Adipose tissue (tissue), 3 donors: ENCODE measurements around the gene MIDN. TPM values are rescaled to one million over a fixed set of nuclear protein-coding genes. Genes with fewer than 3 reads are reported as not detected.
"Not testable (repeated sequence)": the region's sequence is repeated elsewhere in the genome, so short reads cannot be mapped to it uniquely, and the experiment has no call there.

Source experiments
- H3K27ac ChIP-seq: one replicate; pipeline ENCODE4 v1.5.1; 2013; ENCODE audit warnings: low read depth, low read length
- WGBS, 3 donors: extraction: QIAGEN DNeasy Blood & Tissue Kit; methylation state at CpG; one replicate each; pipeline ENCODE4 v1.1.7; 2013; 5-methylcytosine and 5-hydroxymethylcytosine counted together
- polyA plus RNA-seq, 3 donors: library from polyadenylated mRNA; stranded (reverse); fragments of 200-250 nt; gene quantifications; one replicate each; pipeline ENCODE4 v1.2.3, GENCODE V29; 2013
- donor health status: healthy with polysubstance abuse.
- donor health status: Bipolar disorder and iron deficiency.
- donor health status: healthy.

Gene MIDN
- polyA plus RNA-seq, 3 donors, result 22.8 to 95.5 (median 75.0) TPM

DNA sequence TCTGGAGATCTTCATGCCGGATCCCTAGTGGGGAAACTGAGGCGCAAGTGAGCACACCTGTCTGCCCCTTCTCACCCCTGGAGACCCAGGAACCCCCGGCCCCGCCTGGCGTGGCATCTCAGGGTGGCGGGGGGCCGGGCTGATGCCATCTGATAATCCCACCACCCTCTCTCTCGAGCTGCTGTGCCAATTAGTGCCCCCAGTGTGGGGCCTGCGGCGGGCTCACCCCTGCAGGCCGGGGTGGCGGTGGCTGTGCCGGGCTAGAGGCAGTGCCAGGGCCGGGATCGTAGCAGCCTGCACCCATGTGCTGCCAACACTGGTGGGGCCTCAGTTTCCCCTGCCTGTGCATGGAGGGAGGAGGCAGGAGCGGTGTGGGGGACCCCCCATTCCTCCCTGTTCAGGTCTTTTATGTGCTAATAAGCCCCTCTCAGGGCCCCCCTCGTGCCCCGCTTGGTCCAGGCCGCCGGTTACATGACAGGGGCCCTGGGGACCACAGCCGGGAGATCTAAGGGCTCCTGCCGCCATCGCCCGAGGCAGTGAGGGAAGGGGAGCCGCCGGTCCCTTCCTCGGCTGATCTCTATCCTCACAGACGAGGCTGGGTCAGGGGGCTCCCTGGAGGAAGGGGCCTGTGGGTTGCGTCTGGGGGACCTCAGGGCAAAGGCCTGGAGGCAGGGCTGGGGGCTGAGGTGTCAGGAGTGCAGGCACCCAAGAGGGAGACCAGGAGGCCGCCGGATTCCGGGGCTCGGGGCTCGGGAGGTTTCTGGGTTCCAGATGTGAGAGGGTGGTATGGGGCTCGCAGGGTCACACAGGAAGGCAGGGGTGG, 45.6 kb downstream of the MIDN start:
- H3K27ac ChIP-seq, result no peak overlapping the region
- 76 to 82% (median 79%) methylated on average over 32 to 35 of the region's 35 CpGs for WGBS, 3 donors

DNA sequence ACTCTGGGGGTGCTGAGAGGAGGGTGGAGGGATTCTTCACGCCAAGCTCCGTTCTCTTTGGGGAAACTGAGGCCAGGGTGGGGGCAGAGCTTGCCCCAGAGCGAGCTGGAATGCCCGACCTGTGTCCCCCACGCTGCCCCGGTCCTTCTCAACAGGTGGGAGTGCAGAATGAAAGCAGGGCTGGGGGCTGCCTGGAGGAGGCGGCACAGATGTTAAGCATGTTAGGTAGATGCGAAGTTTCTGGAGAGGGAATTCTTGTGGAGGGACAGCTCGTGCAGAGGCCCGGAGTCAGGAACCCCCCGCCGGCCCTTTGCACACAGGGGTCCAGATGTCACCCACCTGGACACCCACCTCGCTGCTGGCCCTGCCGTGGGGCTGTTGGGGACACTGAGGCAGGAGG, 46.3 kb downstream of the MIDN start:
- 60 to 80% (median 75%) methylated on average over 14 of the region's 14 CpGs for WGBS, 3 donors
- no peak overlapping the region for H3K27ac ChIP-seq

DNA sequence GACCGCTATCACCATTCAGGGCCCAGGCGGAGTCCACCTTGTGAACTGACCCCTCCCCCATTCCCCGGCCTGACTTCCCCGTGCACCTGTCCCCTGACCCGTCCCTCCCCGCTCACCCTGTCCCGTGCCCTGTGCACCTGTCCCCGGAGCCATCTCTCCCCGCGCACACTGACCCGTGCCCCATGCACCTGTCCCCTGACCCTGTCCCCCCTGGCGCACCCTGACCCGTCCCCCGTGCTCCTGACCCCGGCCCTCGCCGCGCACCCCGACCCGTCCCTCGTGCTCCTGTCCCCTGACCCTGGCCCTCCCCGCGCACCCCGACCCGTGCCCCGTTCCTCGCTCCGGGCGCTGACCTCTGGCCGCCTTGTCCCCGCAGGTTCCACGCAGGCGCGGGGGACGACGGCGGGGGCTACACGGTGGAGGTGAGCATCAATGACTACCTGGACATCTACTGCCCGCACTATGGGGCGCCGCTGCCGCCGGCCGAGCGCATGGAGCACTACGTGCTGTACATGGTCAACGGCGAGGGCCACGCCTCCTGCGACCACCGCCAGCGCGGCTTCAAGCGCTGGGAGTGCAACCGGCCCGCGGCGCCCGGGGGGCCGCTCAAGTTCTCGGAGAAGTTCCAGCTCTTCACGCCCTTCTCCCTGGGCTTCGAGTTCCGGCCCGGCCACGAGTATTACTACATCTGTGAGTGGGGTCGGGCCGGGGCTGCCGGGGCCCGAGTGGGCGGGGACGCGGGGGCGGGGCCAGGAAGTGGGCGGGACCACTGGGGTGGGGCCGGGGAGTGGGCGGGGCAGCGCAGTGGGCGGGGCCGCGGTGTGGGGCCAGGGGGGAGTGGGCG, 47.0 kb downstream of the MIDN start:
- no peak overlapping the region for H3K27ac ChIP-seq
- 7 to 15% (median 11%) methylated on average over 65 to 82 of the region's 82 CpGs for WGBS, 3 donors

DNA sequence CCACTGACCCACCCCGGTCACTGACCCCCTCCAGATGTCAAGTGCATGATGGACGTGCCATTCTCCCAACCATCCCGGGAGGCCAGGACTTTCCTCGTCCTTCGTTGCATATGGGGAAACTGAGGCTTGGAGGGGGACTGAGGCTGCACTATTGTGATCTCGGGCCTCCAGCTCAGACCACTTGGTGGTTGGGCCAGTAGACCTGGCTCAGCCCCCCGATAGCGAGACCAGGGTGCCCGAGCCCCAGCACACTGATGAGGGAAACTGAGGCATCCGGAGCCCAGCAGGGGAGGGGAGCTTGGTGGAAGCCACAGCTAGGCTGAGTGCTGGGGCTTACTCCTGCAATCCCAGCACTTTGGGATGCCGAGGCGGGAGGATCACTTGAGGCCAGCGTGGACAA, 47.7 kb downstream of the MIDN start:
- no peak overlapping the region for H3K27ac ChIP-seq
- WGBS, 3 donors, result 76 to 79% (median 79%) methylated on average over 12 to 13 of the region's 13 CpGs

DNA sequence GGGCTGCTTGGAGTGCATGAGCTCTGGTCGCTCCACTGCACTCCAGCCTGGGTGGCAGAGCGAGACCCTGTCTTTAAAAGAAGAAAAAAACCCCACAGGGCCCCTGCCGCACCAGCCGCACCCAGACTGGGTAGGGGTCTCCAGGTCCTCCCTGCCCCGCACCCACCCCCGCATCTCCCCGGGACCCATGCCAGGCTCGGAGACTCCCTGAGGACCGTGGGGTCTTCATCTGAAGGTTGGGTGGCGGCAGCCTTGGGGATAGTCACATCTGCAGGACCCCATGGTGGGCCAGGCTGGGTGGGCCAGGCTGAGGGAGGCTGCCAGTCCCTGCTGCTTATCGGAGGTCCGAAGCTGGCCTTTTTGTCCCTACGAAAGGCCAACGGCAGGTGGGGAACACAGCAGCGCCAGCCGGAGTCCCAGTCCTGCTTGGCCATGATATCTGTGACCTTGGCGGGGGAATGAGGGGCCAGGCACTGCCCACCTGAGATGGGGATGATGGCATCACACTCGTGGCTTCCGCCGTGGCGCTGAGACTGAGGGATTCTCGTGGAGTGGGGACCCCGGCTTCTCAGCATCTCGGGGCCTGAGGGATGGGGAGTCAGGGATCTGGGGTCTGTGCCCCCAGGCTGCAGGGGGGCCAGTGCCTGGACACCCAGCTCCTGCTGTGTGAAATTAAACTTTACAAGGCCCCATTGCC, 48.3 kb downstream of the MIDN start:
- no peak overlapping the region for H3K27ac ChIP-seq
- WGBS, 3 donors, result 80 to 89% (median 86%) methylated on average over 24 of the region's 24 CpGs

DNA sequence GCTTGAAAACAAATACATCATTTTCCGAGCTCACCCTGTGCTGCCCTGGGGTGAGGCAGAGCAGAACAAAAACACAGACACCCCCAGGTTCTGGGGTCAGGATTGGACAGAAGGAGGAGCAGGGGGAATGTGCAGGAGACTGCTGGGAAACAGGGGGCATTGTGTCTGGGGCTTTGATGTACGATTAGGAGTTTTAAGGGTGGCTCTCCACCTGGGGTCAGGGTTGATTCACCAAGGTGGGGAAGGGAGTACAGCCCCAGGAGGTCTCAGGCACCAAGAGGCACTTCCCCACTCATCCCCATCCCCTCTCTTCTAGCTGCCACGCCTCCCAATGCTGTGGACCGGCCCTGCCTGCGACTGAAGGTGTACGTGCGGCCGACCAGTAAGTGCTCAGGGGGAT, 49.9 kb downstream of the MIDN start:
- H3K27ac ChIP-seq, result no peak overlapping the region
- 84 to 91% (median 87%) methylated on average over 8 of the region's 8 CpGs for WGBS, 3 donors

DNA sequence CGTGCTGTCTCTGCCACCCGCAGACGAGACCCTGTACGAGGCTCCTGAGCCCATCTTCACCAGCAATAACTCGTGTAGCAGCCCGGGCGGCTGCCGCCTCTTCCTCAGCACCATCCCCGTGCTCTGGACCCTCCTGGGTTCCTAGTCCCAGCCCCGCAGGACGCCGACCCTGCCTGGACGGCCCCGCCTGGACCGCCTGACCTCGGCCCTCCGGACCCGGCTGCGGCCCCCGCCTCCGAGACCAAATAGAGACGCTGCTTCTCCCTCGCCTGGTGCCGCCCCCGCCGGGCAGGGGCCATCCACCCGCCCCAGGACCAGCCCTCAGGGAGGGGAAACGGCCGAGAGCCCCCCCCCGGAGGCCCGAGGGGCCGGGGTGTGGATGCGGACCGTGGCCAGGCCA, 51.4 kb downstream of the MIDN start:
- no peak overlapping the region for H3K27ac ChIP-seq
- 72 to 80% (median 73%) methylated on average over 28 to 34 of the region's 34 CpGs for WGBS, 3 donors

DNA sequence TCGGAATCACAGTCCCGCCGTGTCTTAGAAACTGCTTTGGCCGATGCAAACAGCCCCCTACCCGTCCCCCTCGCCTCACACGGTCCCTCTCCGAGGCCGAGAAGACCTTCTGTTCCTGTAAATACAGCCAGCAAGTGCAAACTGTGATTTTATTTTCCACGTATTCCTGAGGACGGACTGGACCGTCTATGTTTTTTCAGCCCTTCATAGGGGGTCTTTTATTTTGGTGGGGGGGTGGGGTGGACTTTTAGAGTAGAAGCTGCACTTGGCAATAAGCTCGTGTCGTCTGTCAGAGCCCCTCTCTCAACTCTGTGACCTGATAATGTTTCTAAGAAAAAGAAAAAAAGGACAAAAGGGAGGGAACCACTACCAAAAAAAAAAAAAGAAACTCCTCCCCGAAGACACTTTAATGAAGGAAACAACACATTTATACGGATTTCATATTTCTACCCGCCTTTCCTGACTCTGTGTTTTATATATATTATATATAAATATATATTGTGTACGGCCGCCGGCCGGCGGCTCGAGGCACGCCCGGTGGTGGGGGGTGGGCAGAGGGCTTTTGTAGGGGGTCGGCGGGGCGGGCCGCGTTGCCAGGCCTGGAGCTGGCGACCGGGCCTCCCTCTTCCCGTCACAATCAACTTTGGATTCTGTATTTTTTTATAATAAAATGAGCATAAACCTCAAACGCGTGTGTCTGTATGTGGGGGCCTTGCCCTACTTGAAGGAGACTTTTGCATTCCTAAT, 52.5 kb downstream of the MIDN start:
- 79 to 85% (median 80%) methylated on average over 35 of the region's 35 CpGs for WGBS, 3 donors
- H3K27ac ChIP-seq, result no peak overlapping the region

DNA sequence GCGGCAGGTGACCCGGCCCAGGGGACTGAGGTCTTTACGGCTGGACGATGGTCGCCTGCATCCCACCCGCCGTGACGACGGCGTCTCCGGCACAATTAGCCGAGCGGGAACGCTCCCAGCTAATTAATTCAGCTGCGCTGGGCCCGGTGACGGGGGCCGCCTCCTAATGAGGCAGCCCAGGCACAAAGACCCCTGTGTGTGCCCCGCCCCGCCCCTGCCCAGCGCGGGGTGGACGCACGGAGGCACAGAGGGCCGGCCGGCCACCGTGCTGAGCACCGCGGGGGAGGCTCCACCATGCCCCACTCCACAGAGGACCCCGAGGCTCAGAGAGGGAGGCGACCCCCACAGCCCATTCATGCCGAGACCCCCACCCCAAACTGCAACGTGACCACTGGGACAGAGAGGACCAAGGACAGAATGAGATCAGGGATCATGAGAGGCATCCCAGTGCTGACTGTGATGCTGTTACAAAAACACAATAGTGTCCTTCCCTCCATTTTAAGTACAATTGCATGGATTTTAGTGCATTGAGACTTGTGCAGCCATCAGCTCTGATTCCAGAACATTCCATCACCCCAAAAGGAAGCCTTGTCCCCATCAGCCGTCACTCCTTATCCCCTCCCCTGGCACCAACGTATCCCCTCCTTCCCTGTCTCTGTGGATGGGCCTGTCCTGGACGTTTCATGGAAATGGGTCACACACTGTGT, 54.3 kb downstream of the MIDN start:
- 58 to 77% (median 64%) methylated on average over 31 to 36 of the region's 36 CpGs for WGBS, 3 donors
- no peak overlapping the region for H3K27ac ChIP-seq

DNA sequence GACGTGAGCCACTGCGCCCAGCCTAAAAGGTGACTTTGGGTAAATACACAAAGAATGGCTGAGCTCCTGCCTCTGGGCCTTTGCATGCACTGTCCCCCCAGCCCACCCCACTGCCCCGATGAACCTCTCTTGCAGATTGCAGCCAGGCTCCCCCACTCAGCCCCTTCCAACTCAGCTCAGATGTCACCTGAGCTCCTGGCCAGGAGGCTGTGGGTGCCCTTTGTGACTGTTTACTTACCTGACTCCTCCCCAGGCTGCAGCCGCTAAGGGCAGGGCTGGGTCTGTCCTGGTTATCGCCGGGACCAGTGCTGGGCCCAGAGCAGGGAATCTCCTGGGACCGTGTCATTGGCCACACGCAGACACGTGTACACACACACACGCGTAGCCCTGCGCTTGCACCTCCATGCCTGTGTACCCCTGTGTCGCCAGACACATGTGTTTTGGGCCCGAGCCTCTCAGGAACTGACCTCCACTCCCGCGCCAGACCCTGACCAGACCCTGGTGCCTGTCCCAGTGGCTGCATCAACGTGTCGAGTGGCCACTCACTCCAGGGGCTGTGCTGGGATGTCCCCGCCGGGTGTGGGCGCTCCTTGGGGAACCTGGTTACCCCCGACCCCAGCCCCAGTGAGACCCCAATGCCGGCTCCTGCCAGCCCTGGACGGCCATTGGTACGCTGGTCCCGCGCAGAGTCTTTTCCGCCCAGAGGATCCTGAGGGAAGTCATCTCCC, 56.0 kb downstream of the MIDN start:
- H3K27ac ChIP-seq, result no peak overlapping the region
- 84 to 91% (median 87%) methylated on average over 25 to 28 of the region's 28 CpGs for WGBS, 3 donors

DNA sequence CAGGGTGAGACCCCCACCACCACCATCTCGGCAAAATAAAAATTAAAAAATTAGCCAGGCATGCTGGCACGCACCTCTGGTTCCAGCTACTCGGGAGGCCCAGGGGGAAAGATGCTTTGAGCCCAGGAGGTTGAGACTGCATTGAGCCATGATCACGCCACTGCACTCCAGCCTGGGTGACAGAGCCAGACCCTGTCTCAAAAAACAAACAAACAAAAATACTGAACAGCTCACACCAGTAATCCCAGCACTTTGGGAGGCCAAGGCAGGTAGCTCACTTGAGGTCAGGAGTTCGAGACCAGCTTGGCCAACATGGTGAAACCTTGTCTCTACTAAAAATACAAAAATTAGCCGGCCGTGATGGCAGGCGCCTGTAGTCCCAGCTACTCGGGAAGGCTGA, 57.0 kb downstream of the MIDN start:
- H3K27ac ChIP-seq, result not testable (repeated sequence)
- 87 to 89% (median 89%) methylated on average over 9 of the region's 9 CpGs for WGBS, 3 donors

DNA sequence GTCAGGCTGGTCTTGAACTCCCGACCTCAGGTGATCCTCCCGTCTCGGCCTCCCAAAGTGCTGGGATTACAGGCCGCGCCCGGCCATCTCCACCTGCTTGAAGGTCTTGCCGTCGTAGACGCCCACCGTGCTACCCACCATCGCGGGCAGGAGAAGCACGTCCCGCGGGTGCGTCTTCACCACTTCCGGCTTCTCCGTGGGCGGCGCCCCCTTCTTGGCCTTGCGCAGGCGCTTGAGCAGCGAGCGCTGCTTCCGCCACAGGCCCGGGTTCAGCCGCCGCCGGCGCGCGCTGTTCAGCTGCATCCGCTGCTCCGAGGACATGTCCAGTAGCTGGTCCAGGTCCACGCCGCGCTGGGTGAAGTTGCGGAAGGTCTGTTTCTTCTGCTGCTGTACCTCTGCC, 58.9 kb downstream of the MIDN start:
- WGBS, 3 donors, result 92 to 94% (median 92%) methylated on average over 35 to 38 of the region's 38 CpGs
- H3K27ac ChIP-seq, result no peak overlapping the region

DNA sequence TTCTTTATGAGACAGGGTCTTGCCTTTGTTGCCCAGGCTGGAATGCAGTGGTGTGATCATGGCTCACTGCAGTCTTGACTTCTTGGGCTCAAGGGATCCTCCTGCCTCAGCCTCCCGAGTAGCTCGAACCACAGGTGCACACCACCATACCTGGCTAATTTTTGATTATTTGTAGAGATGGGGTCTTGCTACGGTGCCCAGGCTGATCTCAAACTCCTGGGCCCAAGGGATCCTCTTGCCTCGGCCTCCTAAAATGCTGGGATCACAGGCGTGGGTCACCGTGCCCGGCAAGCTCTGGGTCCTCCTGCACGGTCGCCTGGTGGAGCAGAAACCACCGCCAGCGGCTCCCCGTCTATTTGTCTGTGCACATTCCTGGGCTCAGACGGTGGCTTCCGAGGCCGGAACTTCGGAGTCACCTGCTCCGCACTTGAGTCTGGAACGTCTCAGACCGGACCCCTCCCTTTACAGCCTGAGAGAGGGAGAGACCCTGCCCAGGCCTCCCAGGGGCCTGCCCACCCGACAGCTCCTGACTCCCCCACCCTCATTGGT, 59.4 kb downstream of the MIDN start:
- 86 to 93% (median 89%) methylated on average over 19 to 20 of the region's 20 CpGs for WGBS, 3 donors
- no peak overlapping the region for H3K27ac ChIP-seq

DNA sequence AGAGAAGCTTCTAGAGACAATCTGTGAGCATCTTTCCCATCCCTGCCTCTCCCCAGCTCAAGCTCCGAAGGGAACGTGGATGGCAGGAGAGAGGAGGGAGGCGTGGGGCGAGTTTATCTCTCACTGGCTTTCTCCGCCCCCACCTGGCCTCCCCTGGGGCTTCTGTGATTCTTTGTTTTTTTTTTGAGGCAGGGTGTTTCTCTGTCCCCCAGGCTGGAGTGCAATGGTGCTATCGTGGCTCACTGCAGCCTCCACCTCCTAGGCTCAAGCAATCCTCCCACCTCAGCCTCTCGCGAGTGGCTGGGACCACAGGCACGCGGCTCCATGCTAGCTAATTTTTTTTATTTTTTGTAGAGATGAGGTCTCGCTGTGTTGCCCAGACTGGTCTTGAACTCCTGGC, 60.3 kb downstream of the MIDN start:
- 49 to 63% (median 63%) methylated on average over 11 of the region's 11 CpGs for whole genome bisulfite sequencing, 3 donors
- no peak overlapping the region for H3K27ac ChIP-seq
